ENCODE measurements around the gene TAF15.

Gene TAF15

GRCh38 chr17:35870906-35871819 lies 61.9 kb downstream of the TAF15 start:
- no peak for DNase-seq (ENCODE audit: low read depth in 2 of 2)

GRCh38 chr17:35872196-35872980 lies 63.1 kb downstream of the TAF15 start:
- DNase-seq (ENCODE audit: low read depth in 2 of 2) = no peak

- DNase-seq (ENCODE audit: low read depth in 2 of 2) = no peak
Observed at GRCh38 chr17:35875072-35875799, 66.0 kb downstream of the TAF15 start.

- no peak for DNase-seq (ENCODE audit: low read depth in 2 of 2)
Observed at GRCh38 chr17:35875800-35876139, 66.5 kb downstream of the TAF15 start.

GRCh38 chr17:35876534-35876933 lies 67.2 kb downstream of the TAF15 start:
- no peak for DNase-seq (ENCODE audit: low read depth in 2 of 2)

- no peak for DNase-seq (ENCODE audit: low read depth in 2 of 2)
Observed at GRCh38 chr17:35877345-35878029, 68.2 kb downstream of the TAF15 start.

- no peak for DNase-seq (ENCODE audit: low read depth in 2 of 2)
Observed at GRCh38 chr17:35878361-35878760, 69.1 kb downstream of the TAF15 start.

GRCh38 chr17:35879773-35880654 lies 70.7 kb downstream of the TAF15 start, which contains the start of gene CCL5:
TSS of gene CCL5 (minus strand) at chr17:35880360.
- DNase-seq (ENCODE audit: low read depth in 2 of 2) = no peak

- DNase-seq (ENCODE audit: low read depth in 2 of 2) = no peak
Observed at GRCh38 chr17:35889241-35889640, 80.0 kb downstream of the TAF15 start.

GRCh38 chr17:35889818-35890773 lies 80.8 kb downstream of the TAF15 start:
- no peak for DNase-seq (ENCODE audit: low read depth in 2 of 2)

- no peak for DNase-seq (ENCODE audit: low read depth in 2 of 2)
Observed at GRCh38 chr17:35890774-35891155, 81.5 kb downstream of the TAF15 start.

- DNase-seq (ENCODE audit: low read depth in 2 of 2) = no peak
Observed at GRCh38 chr17:35891269-35891668, 82.0 kb downstream of the TAF15 start.

- peak; percentile 28 to 55 for DNase-seq (ENCODE audit: low read depth in 2 of 2)
Observed at GRCh38 chr17:35892091-35893035, 83.1 kb downstream of the TAF15 start.

GRCh38 chr17:35893751-35894150 lies 84.5 kb downstream of the TAF15 start:
- DNase-seq (ENCODE audit: low read depth in 2 of 2) = no peak

GRCh38 chr17:35894206-35894605 lies 84.9 kb downstream of the TAF15 start:
- DNase-seq (ENCODE audit: low read depth in 2 of 2) = no peak

- no peak for DNase-seq (ENCODE audit: low read depth in 2 of 2)
Observed at GRCh38 chr17:35895636-35896587, 86.6 kb downstream of the TAF15 start.
